Measurements from ENCODE around the gene SEC14L3. TPM values are rescaled to one million over a fixed set of nuclear protein-coding genes. Genes with fewer than 3 reads are reported as not detected.

The SEC14L3 gene
- total RNA-seq, result not detected

DNA sequence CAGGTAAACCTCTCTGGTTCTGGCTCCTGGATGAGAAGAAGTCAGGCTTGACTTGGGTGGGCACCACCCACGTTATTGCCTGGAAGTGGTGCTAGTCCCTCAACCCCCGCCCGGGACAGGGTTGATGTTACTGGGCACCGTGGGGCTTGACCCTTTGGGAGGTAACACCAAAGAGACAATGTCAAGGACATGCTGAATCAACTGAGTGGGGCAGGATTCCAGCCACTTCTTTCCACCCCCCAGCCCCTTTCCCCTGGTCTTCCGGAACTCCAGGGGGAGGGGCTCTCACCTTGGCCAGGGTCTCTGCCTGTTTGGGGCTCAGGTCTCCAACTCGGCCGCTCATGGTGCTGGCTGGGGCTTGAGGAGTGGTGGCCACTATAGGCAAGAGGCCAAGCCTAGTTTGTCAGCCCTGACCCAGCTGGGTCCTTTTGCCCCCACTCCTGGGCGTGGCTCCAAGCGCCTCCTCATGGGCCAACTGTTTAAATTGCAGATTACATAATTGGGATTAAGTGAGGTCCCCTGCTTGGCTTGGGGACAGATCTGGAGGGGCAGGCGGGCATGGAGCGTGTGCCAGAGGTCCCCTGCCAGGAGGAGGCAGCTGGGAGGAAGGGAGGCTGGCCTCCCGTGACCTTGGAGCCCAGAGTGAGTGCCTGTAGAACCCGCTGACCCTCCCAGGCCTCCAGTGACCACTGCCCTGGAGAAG is at the start of gene SEC14L3:
TSS of gene SEC14L3 (minus strand) at position 402 of the 703 bp plus-strand sequence. CDS start at position 343, 59 bp downstream.
- intact Hi-C loops (cut with DNase I), result no loop called here

DNA sequence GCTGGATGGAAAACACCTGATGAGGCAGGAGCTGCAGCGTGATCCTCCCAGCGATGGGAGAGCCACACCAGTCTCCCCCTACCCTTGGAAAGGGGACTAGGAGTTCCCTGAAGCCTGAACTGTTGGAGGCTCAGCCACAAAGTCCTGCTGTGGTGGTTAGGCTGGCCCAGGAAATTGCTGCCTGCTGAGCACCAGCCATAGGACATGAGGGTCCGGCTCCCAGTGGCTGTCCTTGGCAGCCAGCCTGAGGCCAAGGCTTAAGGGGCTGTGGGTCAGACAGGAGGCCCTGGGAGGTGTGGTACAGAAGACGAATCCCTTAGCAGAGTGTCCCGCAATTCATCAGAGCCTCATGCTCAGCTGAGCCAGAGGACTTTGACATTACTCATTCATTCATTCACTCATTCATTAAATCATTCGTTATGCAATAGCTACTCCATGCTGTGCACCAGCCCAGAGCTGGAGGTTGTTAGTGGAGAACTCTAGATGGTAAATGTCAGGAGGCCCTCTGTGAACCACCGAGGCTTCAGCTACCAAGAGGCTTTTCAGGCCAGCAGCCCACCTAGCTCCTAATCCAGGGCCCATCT is 48.1 kb upstream of the SEC14L3 start:
- DNase-seq (ENCODE audit: low spot score), result no peak
- intact Hi-C loops (cut with DNase I), result no loop called here
- no peak for ATAC-seq

More for the DNA sequence above, at the start of gene SEC14L3:
- ATAC-seq (no peak), DNase-seq (ENCODE audit: low spot score) (no peak)

DNA sequence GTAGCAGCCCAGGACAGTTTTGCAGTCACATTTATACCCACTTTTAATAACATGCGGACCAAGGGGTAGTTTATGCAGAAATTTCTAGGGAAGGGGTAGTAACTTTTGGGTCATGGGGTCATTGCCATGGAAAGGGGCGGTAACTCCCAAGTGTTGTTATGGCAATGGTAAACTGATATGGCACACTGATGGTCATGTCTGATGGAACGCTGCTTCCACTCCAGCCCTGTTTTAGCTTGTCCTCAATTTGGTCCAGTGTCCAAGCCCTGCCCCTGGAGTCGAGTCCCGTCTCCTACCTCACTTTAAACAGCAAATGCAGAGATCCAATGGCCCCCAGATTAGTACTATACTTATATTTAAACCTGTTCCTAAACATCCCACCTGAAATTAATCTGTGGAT is 44.9 kb upstream of the SEC14L3 start:
- intact Hi-C loops (cut with DNase I), result no loop called here
- ATAC-seq, result no peak
- no peak for DNase-seq (ENCODE audit: low spot score)

DNA sequence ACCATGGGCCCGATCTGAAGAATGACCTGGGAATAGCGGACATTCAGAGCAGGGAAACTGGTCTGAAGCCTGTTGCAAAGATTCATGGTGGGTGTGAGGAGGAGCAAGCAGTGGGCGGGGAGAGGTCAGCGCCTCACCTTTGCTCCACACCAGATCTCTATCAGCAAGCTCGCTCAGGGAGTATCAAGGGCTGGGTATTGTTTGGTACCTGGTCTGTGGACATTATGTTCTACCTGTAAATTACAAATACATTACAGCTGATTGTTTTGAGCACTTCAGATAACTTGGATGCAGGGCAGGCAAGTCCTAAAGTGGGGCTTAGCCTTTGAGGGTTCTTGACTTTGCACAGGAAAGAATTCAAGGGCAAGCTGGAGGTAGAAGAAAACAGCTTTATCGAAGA is 44.5 kb upstream of the SEC14L3 start:
- intact Hi-C loops (cut with DNase I), result no loop called here
- no peak for DNase-seq (ENCODE audit: low spot score)
- no peak for ATAC-seq

DNA sequence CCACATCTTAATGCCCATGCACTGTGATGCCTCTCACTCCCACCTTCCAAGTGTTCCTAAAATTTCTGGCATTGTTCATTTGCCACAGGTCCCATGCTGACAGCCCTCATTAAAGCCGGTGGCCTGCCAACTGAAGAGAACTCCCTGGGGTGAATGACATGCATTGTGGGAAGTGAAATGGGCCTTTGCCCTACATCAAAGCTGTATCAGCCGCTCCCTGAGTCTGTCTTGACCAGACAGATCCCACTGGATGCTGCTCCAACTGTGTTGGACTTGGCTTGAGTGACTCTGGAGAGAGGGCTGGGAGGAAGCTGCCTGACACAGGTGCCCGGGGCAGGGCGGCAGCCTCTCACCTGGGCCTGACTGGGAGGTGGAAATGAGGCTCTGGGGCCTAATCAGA is 42.4 kb upstream of the SEC14L3 start:
- ATAC-seq (no peak), DNase-seq (ENCODE audit: low spot score) (no peak)
- intact Hi-C loops (cut with DNase I), result no loop called here

DNA sequence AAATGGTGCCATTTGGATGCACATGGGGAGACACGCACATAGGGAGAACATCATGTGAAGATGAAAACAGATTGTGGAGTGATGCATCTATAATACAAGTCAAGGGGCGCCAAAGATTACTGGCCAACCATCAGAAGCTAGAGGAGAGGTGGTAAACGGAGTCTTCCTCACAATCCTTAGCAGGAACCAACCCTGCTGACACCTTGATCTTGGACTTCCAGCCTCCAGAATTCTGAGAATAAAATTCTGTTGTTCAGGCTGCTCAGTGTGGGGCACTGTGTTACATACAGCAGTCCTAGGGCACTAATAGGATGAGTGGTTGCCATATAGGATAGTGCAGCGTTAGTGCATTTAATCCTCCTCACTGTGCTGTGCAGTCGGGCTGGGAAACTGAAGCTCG is 41.6 kb upstream of the SEC14L3 start:
- intact Hi-C loops (cut with DNase I), result no loop called here
- ATAC-seq (no peak), DNase-seq (ENCODE audit: low spot score) (no peak)

DNA sequence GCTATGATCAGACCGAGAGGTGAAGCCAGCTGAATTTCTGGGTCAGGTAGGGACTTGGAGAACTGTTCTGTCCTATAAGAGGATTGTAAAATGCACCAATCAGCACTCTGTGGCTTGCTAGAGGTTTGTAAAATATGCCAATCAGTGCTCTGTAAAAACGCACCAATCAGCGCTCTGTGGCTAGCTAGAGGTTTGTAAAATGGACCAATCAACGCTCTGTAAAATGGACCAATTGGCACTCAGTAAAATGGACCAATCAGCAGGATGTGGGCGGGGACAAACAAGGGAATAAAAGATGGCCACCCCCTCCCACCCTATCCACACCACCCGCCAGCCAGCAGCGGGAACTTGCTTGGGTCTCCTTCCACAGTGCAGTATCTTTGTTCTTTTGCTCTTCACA is 40.1 kb upstream of the SEC14L3 start:
- intact Hi-C loops (cut with DNase I), result no loop called here
- DNase-seq (ENCODE audit: low spot score) (no peak), ATAC-seq (no peak)

DNA sequence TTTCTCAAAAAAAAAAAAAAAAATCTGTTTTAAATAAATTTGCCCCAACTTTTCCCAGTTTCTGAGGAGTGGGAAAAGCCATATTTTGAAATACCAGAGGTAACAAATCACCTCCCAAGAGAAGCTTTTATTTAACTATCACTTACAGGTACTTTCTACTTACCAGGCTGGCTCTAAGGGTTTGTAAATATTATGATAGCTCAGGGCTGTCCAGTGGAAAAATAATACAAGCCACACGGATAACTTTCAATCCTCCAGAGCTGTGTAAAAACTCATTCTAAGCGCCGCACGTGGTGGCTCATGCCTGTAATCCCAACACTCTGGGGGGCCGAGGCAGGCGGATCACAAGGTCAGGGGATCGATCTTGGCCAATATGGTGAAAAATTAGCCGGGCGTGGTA is 39.3 kb upstream of the SEC14L3 start:
- no peak for DNase-seq (ENCODE audit: low spot score)
- no peak for ATAC-seq
- intact Hi-C loops (cut with DNase I), result no loop called here

DNA sequence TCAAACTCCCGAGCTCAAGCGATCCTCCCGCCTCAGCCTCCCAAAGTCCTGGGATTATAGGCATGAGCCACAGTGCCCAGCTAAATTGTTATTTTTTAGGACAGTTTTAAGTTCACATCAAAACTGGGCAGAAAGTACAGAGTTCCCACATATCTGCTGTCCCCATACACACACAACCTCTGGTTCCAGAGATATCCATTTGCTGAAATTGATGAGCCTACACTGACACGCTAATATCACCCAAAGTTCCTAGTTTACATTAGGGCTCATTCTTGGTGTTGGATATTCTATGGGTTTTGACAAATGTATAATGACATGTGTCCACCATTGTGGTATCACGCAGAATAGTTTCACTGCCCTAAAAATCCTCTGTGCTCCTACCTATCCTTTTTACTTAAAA is 36.4 kb upstream of the SEC14L3 start:
- ATAC-seq, result no peak
- intact Hi-C loops (cut with DNase I), result no loop called here
- DNase-seq (ENCODE audit: low spot score), result no peak

DNA sequence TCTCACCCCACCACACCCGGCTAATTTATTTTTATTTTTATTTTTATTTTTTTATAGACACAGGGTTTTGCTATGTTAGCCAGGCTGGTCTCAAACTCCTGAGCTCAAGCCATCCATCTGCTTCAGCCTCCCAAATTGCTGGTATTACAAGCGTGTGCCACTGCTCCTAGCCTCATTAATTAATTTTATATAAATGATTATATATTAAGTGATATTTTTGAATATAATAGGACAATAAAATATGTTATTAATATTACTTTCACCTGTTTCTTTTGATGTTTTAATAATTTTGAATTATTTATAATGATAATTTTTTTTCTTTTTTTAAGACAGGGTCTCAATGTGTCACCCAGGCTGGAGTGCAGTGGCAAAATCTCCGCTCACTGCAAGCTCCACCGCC is 35.9 kb upstream of the SEC14L3 start:
- DNase-seq (ENCODE audit: low spot score) (no peak), ATAC-seq (no peak)
- intact Hi-C loops (cut with DNase I), result no loop called here

DNA sequence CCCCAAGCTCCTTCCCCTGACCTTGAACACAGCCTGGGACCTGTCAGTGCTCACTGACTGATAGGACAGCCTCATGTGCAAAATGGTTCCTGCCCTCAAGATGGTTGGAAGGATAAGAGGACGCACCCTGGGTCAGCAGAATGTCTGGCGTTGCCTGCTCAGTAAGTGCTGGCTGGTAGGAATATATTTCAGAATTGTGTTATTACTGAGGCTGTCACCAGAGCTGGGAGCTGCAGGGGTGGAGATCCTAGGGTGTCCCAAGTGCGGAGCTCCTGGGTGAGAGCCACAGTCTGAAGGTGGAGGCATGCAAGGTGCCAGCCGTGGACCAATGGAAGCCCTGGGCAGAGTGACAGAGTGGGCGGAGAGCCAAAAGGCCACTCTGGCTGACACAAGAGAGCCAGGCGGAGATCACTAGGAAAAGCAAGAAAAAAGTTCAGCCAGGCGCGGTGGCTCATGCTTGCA is 34.7 kb upstream of the SEC14L3 start:
- ATAC-seq (no peak), DNase-seq (ENCODE audit: low spot score) (no peak)
- intact Hi-C loops (cut with DNase I), result no loop called here

DNA sequence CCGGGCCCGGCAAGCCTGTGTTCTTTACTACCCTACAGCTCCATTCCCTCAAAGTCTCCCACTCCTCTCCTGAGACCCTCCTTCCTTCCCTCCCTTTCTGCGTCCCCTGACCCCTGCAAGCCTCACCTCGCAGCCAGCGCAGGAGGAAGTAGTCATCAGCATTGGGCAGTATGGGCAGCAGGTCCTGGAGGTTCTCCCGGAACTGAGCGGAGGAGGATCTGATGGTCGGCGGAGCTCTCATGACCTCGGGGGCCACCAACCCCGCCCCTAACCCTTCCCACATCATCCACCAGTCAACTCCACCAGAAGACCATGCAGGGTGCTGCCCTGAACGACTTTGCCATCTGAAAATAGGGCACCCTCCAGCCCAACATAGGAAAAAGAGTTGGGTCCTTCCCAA is 31.7 kb upstream of the SEC14L3 start:
- no peak for ATAC-seq
- intact Hi-C loops (cut with DNase I), result no loop called here
- no peak for DNase-seq (ENCODE audit: low spot score)

DNA sequence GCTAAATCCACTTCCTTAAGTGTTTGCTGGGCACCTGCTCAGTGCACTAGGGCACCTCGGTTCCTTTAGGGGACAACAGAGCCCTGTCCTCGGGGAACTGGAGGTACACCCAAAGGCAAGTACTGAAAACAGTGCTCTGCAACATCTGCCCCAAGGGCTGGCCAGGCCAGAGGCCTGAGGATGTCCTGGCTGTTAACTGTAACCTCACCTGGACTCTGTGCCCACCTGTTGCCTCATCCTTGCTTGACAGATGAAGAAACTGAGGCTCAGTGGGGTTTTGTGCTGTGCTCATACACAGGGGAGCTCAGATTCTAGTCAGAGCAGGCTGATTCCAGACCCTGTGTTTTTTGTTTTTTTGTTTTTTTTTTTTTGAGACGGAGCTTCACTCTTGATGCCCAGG is 31.1 kb upstream of the SEC14L3 start:
- DNase-seq (ENCODE audit: low spot score) (no peak), ATAC-seq (no peak)
- intact Hi-C loops (cut with DNase I), result no loop called here

DNA sequence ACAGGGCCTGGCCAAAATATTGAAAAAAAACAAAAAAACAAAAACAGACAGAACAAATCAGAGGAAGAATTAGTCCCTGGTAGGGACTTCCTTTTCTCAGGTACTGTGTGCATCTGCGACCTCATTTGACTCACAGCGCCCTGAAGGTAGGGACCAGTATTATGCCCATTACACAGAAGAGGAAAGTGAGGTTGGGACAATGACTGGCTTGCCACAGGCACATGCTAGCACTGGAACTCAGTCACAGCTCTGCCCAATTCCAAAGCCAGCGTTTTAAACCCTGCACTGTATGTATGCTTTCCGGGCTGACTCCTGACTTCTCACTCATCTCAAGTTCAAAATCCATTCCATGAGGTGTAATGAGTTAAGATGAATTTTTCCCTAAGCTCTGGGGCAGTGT is 30.3 kb upstream of the SEC14L3 start:
- no peak for DNase-seq (ENCODE audit: low spot score)
- intact Hi-C loops (cut with DNase I), result no loop called here
- no peak for ATAC-seq

DNA sequence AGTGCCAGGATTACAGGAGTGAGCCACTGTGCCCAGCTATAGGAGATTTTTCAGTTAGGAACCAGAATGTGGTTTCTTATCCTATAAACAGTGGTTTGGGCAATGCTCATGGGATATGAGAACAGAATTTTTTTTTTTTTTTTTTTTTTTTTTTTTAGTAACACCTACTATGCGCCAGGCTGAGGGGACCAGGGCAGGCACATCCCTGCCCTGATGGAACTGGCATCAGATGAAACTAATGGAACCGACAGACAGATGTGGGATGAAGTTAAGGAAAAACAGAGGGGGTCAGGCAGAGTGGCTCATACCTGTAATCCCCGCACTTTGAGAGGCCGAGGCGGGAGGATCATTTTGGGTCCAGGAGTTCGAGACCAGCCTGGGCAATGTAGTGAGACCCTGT is 28.8 kb upstream of the SEC14L3 start:
- intact Hi-C loops (cut with DNase I), result no loop called here
- DNase-seq (ENCODE audit: low spot score) (no peak), ATAC-seq (no peak)

DNA sequence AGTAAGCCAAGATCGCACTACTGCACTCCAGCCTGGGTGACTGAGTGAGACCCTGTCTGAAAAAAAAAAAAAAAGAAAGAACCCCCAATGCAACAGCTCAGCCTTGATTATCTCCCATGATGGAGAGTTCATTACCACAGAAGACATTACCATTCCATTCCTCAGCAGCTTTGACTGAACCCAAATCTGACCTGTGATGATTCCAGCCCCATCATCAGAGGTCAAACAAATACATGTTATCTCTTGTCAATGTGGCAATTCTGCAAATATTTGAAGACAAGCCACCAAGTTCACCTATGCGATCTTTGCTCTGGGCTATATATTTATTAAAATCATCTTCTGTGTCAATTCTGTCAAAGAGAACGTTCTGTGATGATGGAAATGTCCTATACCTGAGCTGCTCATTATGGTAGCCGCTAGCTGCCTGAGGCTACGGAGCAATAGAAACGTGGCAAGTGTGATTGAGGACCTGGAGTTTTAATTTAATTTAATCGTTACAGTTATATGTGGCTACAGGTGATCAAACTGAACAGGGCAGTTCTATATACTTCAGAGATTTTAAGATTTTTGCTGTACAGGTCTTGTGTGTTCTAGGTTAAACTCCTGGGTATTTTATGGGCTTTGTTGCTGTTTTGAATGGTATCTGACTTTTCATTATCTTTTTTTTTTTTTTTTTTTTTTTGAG is 25.8 kb upstream of the SEC14L3 start:
- no peak for DNase-seq (ENCODE audit: low spot score)
- intact Hi-C loops (cut with DNase I), result no loop called here
- no peak for ATAC-seq

DNA sequence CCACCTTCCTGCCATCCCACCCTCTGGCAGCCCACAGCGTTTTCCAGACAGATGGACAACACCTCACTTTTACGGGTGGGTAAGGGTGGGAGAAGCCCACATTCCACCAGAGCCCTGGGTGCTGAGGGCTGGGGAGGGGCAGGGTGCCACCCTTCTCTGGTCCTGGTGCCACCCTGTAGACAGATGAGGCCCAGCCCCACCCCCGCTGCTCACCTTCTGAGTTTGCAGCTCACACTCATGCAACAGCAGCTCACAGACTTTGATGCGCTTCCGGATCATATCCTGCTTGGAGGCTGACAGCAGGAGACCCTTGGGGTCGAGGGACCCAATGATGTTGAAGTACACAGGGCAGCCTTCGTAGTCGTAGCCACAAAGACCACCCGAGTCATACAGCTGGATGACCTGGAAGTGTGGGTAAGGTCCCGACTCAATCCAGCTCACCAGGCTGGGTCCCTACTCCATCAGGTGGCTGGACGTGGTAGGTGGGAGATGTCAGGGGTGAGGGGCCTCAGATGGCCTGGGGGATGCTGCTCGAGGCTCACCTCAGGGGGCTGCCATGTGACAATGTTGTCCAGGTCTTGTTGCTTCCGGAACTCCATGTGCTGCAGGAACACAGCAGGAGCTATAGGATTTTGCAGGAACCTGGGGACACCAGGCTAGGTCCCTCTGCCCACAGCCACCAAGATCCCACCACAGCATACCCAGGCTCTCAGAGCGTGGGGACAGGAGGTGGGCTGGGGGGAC is 23.4 kb upstream of the SEC14L3 start:
- no peak for ATAC-seq
- no peak for DNase-seq (ENCODE audit: low spot score)
- intact Hi-C loops (cut with DNase I), result no loop called here

DNA sequence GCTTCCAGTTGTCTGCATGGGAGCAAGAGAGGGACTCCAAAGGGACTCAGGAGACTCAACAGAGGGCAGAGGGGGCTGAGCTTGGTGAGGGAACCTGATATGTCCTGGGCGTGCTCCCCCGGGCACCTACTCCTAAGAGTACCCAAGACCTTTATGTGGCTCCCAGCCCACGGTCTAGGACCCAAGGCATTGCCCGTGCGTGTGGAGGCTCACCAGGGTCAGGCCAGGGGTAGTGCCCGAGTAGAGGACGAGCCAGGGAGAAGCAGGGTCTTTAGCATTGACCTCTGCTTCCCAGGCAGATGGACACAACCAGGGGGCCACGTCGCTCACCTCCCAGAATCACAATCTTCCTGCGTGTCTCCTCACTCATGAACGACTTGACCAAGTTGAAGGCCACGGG is 20.3 kb upstream of the SEC14L3 start:
- no peak for DNase-seq (ENCODE audit: low spot score)
- no peak for ATAC-seq
- intact Hi-C loops (cut with DNase I), result loop anchor here (5.0 kb wide), 1 partner anchor 95 kb away; the partner anchor contains the start of gene SEC14L2

DNA sequence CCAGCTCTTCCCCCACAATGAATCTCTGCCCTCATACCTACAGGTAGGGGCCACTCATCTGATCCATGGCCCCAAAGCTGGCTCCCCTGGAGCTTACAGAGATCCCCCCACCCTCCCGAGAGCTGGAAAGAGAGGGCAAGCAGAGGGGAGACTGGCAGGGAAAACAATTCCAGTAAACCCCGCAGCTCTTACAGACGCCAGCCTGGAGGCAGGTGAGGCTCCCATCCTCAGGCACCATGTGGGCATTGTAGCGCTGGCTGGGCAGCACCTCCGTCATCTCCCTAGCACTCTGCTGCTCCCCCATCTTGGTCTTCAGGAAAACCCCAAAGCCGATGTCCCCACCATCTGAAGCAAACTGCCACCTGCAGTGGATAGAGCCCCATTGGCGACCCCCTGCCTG is 19.6 kb upstream of the SEC14L3 start:
- DNase-seq (ENCODE audit: low spot score) (no peak), ATAC-seq (no peak)
- intact Hi-C loops (cut with DNase I), result loop anchor here (5.0 kb wide), 1 partner anchor 94 kb away; the partner anchor contains the start of gene SEC14L2

DNA sequence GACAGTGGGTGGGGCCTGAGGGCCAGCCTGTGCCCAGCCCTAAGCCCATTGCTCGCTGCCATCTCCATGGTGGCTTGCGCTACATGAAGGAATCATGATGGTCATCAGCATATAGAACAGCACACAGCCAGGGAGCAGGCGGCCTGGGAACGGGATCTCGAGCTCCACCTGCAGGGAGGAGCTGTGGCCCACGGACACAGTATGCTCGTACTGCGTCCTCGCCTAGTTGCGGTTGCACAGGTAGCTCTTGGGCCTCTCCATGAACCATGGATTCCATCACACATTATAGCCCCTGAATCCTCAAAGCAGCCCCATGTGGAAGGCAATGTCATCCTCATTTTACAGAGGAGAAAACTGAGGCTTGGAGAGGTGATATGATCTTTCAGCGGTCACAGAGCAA is 18.6 kb upstream of the SEC14L3 start:
- intact Hi-C loops (cut with DNase I), result loop anchor here (5.0 kb wide), 1 partner anchor 93 kb away; the partner anchor contains the start of gene SEC14L2
- no peak for DNase-seq (ENCODE audit: low spot score)
- ATAC-seq, result no peak

All from sciatic nerve (tissue), 2 donors.